Skeletal muscle satellite cell (primary cell): Measurements from ENCODE around the gene SMYD3.

Experiments used
- H3K27me3 ChIP-seq: 2 replicates; pipeline ENCODE4 v1.7.0; 2013; ENCODE audit warnings: low read length; ENCODE audit not compliant: control insufficient read depth, insufficient read depth
- H3K36me3 ChIP-seq: 2 replicates; pipeline ENCODE4 v1.7.0; 2013; ENCODE audit warnings: mild to moderate bottlenecking, control low read depth, low read length; ENCODE audit not compliant: insufficient read depth
- H3K4me1 ChIP-seq: 2 replicates; pipeline ENCODE4 v1.7.0; 2013; ENCODE audit warnings: low read length; ENCODE audit not compliant: control insufficient read depth, insufficient read depth
- H3K4me2 ChIP-seq: 2 replicates; pipeline ENCODE4 v1.7.0; 2013; ENCODE audit warnings: mild to moderate bottlenecking, low read length
- H3K4me3 ChIP-seq: 2 replicates; pipeline ENCODE4 v1.7.0; 2013; ENCODE audit warnings: low read length
- H3K9ac ChIP-seq: 2 replicates; pipeline ENCODE4 v1.7.0; 2013; ENCODE audit warnings: mild to moderate bottlenecking, low read depth, low read length, moderate library complexity
- H3K9me3 ChIP-seq: replicated peaks from 2 replicates; pipeline ENCODE4 v1.7.0; 2013; ENCODE audit warnings: mild to moderate bottlenecking, control low read depth, low read length

The SMYD3 gene

GRCh38 chr1:246147524-246148461, 359.3 kb downstream of the SMYD3 start:
- no peak overlapping the region for H3K4me3 ChIP-seq

GRCh38 chr1:246146804-246147523, 360.1 kb downstream of the SMYD3 start:
- H3K9me3 ChIP-seq = peaks cover 3% of the 10 kb centered on the region
- no peaks in the 10 kb centered on the region for H3K36me3 ChIP-seq
- H3K4me1 ChIP-seq = peaks cover 17% of the 10 kb centered on the region
- no peaks in the 10 kb centered on the region for H3K27me3 ChIP-seq
- no peak overlapping the region for H3K4me3 ChIP-seq
- H3K4me2 ChIP-seq = no peak overlapping the region
- H3K9ac ChIP-seq = no peak overlapping the region

More at GRCh38 chr1:246147524-246148461, 359.3 kb downstream of the SMYD3 start:
- no peak overlapping the region for H3K4me2 ChIP-seq
- H3K9me3 ChIP-seq = peaks cover 3% of the 10 kb centered on the region
- H3K9ac ChIP-seq = no peak overlapping the region
- H3K27me3 ChIP-seq = no peaks in the 10 kb centered on the region
- H3K4me1 ChIP-seq = peaks cover 12% of the 10 kb centered on the region
- no peaks in the 10 kb centered on the region for H3K36me3 ChIP-seq

- Histone ChIP-seq H3K4me3 (no peak overlapping the region), H3K36me3 (no peaks in the 10 kb centered on the region), H3K4me2 (no peak overlapping the region), H3K27me3 (no peaks in the 10 kb centered on the region), H3K9ac (no peak overlapping the region), H3K9me3 (peaks cover 3% of the 10 kb centered on the region), H3K4me1 (peaks cover 23% of the 10 kb centered on the region)
Measured at GRCh38 chr1:246145900-246146299, 361.2 kb downstream of the SMYD3 start.

- H3K27me3 ChIP-seq = no peaks in the 10 kb centered on the region
- no peaks in the 10 kb centered on the region for H3K36me3 ChIP-seq
- peaks cover 27% of the 10 kb centered on the region for H3K4me1 ChIP-seq
- H3K4me2 ChIP-seq = no peak overlapping the region
- H3K4me3 ChIP-seq = no peak overlapping the region
- H3K9me3 ChIP-seq = peaks cover 3% of the 10 kb centered on the region
- no peak overlapping the region for H3K9ac ChIP-seq
Measured at GRCh38 chr1:246144931-246145330, 362.1 kb downstream of the SMYD3 start.

GRCh38 chr1:246142320-246142893, 364.7 kb downstream of the SMYD3 start:
- no peak overlapping the region for H3K4me3 ChIP-seq
- no peaks in the 10 kb centered on the region for H3K9me3 ChIP-seq
- no peaks in the 10 kb centered on the region for H3K27me3 ChIP-seq
- peaks cover 39% of the 10 kb centered on the region for H3K4me1 ChIP-seq
- no peaks in the 10 kb centered on the region for H3K36me3 ChIP-seq
- H3K4me2 ChIP-seq = peak overlapping the region; percentile 23
- H3K9ac ChIP-seq = no peak overlapping the region

GRCh38 chr1:246141306-246141705, 365.8 kb downstream of the SMYD3 start:
- Histone ChIP-seq H3K27me3 (no peaks in the 10 kb centered on the region), H3K4me1 (peaks cover 39% of the 10 kb centered on the region), H3K9me3 (no peaks in the 10 kb centered on the region), H3K4me2 (peak overlapping the region; percentile 4), H3K36me3 (no peaks in the 10 kb centered on the region), H3K4me3 (no peak overlapping the region), H3K9ac (no peak overlapping the region)

GRCh38 chr1:246139745-246140182, 367.3 kb downstream of the SMYD3 start:
- Histone ChIP-seq H3K27me3 (no peaks in the 10 kb centered on the region), H3K4me2 (peak overlapping the region; percentile 39), H3K9ac (no peak overlapping the region), H3K9me3 (no peaks in the 10 kb centered on the region), H3K4me1 (peaks cover 39% of the 10 kb centered on the region), H3K4me3 (no peak overlapping the region), H3K36me3 (no peaks in the 10 kb centered on the region)

GRCh38 chr1:246138781-246139180, 368.3 kb downstream of the SMYD3 start:
- Histone ChIP-seq H3K9ac (peak overlapping the region; percentile 23), H3K9me3 (no peaks in the 10 kb centered on the region), H3K4me1 (peaks cover 39% of the 10 kb centered on the region), H3K36me3 (no peaks in the 10 kb centered on the region), H3K27me3 (no peaks in the 10 kb centered on the region), H3K4me2 (no peak overlapping the region), H3K4me3 (no peak overlapping the region)

- no peak overlapping the region for H3K4me3 ChIP-seq
- no peaks in the 10 kb centered on the region for H3K36me3 ChIP-seq
- no peak overlapping the region for H3K9ac ChIP-seq
- no peak overlapping the region for H3K4me2 ChIP-seq
- no peaks in the 10 kb centered on the region for H3K9me3 ChIP-seq
- H3K4me1 ChIP-seq = peaks cover 22% of the 10 kb centered on the region
- H3K27me3 ChIP-seq = no peaks in the 10 kb centered on the region
Measured at GRCh38 chr1:246136477-246136876, 370.6 kb downstream of the SMYD3 start.

GRCh38 chr1:246134789-246135188, 372.3 kb downstream of the SMYD3 start:
- Histone ChIP-seq H3K27me3 (no peaks in the 10 kb centered on the region), H3K4me2 (no peak overlapping the region), H3K4me1 (peaks cover 10% of the 10 kb centered on the region), H3K9ac (no peak overlapping the region), H3K4me3 (no peak overlapping the region), H3K36me3 (no peaks in the 10 kb centered on the region), H3K9me3 (no peaks in the 10 kb centered on the region)

GRCh38 chr1:246131095-246131494, 376.0 kb downstream of the SMYD3 start:
- H3K4me3 ChIP-seq = no peak overlapping the region
- no peaks in the 10 kb centered on the region for H3K4me1 ChIP-seq
- H3K9me3 ChIP-seq = no peaks in the 10 kb centered on the region
- H3K9ac ChIP-seq = no peak overlapping the region
- no peak overlapping the region for H3K4me2 ChIP-seq
- H3K27me3 ChIP-seq = no peaks in the 10 kb centered on the region
- H3K36me3 ChIP-seq = no peaks in the 10 kb centered on the region
